BE2C (cell line): Measurements from ENCODE around the gene NFKBIL1.
"Not testable (repeated sequence)": the region's sequence is repeated elsewhere in the genome, so short reads cannot be mapped to it uniquely, and the experiment has no call there.

Source experiments
- DNase-seq: peaks from one replicate; pipeline ENCODE4 v3.0.0-alpha.2; 2020
- H3K27me3 ChIP-seq: fragments of 250-450 bp; sonication (Bioruptor Pico); 2 replicates; pipeline ENCODE4 v1.5.1; 2020; ENCODE audit warnings: mild to moderate bottlenecking
- H3K36me3 ChIP-seq: fragments of 250-450 bp; sonication (Bioruptor Pico); 2 replicates; pipeline ENCODE4 v1.5.1; 2020; ENCODE audit warnings: mild to moderate bottlenecking
- H3K4me1 ChIP-seq: fragments of 250-450 bp; sonication (Bioruptor Pico); 2 replicates; pipeline ENCODE4 v1.5.1; 2020
- H3K4me3 ChIP-seq: 2 replicates; pipeline ENCODE4 v1.5.1; 2011; ENCODE audit warnings: low read depth, low read length
- H3K9me3 ChIP-seq: fragments of 250-450 bp; sonication (Bioruptor Pico); 2 replicates; pipeline ENCODE4 v1.5.1; 2020
- TF ChIP-seq, protein P1 (sequence below): IDR thresholded peaks from 2 replicates; pipeline ENCODE4 v1.5.1; 2012; ENCODE audit warnings: mild to moderate bottlenecking, low read depth, low read length

The NFKBIL1 gene

DNA sequence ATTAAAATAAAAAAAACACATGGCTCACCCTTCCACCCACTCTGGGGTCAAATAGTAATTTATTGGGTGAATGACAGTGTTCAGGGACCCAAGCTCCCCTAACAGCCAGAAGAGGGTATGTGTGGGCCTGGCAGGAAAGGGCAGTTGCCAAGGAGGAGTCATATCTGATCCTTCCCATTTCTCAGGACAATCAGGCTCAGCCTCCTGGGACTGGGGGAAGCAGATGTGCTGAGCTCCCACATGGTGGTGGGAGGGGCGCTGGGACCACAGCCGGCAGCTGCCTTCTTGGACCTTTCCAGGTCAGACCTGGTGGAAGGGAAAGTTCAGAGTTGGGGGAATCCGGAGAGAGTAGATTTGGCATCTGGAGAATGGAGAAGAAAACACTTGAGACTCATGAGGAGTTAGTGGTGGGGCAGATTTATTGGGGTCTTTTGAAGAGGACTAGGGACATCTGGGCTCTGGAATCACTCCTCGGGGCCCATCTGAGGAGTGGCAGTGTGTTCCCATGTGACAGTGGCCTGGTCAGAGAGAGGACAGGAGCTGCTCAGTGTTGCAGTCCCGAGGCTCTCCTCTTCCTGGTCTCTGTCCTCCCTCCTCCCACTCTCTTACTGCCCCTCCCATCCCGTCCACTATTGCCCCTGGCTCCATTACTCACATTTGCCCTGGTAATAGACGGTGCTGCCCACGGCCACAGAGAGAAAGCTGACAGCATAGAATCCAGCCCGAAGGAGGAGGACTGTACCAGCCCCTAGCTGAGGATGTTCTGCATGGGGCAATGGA, 41.7 kb downstream of the NFKBIL1 start:
- peak; percentile 78 for DNase-seq
- Histone ChIP-seq H3K9me3 (no peaks in the 10 kb centered on the region), H3K36me3 (no peaks in the 10 kb centered on the region), H3K4me1 (peaks cover 13% of the 10 kb centered on the region), H3K4me3 (no peak overlapping the region), H3K27me3 (no peaks in the 10 kb centered on the region)
- TF ChIP-seq, protein P1, sequence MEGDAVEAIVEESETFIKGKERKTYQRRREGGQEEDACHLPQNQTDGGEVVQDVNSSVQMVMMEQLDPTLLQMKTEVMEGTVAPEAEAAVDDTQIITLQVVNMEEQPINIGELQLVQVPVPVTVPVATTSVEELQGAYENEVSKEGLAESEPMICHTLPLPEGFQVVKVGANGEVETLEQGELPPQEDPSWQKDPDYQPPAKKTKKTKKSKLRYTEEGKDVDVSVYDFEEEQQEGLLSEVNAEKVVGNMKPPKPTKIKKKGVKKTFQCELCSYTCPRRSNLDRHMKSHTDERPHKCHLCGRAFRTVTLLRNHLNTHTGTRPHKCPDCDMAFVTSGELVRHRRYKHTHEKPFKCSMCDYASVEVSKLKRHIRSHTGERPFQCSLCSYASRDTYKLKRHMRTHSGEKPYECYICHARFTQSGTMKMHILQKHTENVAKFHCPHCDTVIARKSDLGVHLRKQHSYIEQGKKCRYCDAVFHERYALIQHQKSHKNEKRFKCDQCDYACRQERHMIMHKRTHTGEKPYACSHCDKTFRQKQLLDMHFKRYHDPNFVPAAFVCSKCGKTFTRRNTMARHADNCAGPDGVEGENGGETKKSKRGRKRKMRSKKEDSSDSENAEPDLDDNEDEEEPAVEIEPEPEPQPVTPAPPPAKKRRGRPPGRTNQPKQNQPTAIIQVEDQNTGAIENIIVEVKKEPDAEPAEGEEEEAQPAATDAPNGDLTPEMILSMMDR, result no peak

DNA sequence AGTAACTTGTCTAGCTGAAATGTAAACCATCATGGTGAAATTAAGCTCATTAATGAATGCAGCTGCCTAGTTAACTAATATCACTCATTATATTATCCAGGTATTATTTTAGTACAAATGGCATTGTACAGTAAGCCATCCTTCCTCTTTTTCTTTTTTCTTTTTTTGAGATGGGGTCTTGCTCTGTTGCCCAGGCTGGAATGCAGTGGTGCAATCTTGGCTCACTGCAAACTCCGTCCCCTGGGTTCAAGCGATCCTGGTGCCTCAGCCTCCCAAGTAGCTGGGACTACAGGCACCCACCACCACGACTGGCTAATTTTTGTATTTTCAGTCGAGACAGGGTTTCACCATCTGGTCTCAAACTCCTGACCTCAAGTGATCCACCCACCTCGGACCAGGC, 43.3 kb downstream of the NFKBIL1 start:
- not testable (repeated sequence) for DNase-seq, H3K4me3 ChIP-seq, H3K36me3 ChIP-seq, H3K27me3 ChIP-seq, H3K9me3 ChIP-seq
- H3K4me1 ChIP-seq, result peaks cover 13% of the 10 kb centered on the region

DNA sequence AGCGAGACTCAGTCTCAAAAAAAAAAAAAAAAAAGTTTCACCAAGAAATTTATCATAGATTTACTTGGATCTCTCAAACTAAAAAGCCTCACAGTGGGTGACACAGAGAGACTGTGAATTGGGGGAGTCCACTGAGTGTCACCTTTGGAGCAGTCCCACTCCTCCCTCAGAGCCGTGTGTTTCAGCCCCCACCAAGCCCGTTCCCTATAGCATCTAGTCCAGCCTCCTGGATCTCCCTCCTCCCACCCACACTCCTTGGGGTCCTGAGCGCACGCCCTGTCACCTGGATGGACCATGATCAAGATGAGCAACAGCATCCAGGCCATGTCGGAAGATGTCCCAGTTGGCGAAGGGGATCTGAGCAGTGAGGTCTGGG, 45.0 kb downstream of the NFKBIL1 start:
- DNase-seq, result no peak
- Histone ChIP-seq H3K4me3 (no peak overlapping the region), H3K4me1 (peaks cover 13% of the 10 kb centered on the region), H3K9me3 (no peaks in the 10 kb centered on the region), H3K36me3 (no peaks in the 10 kb centered on the region), H3K27me3 (no peaks in the 10 kb centered on the region)
- TF ChIP-seq, protein P1, result no peak

DNA sequence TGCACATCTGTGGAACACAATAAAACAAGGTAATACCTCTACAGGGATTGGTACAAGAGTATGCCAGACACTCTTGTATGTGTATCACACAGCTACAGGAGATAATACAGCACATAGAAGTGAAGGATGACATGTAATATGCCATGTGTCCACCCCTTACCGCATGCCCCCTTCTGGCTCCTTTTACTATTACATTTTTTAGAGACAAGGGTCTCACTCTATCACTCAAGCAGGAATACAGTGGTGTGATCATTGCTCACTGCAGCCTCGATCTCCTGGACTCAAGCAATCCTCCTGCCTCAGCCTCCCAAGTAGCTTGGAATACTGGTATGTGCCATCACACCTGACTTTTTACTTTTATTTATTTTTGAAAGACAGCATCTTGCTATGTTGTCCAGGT, 49.6 kb downstream of the NFKBIL1 start:
- Histone ChIP-seq H3K36me3 (no peaks in the 10 kb centered on the region), H3K4me3 (no peak overlapping the region), H3K9me3 (no peaks in the 10 kb centered on the region), H3K4me1 (no peaks in the 10 kb centered on the region), H3K27me3 (no peaks in the 10 kb centered on the region)
- peak; percentile 33 for DNase-seq
- TF ChIP-seq, protein P1, result peak; percentile 57

DNA sequence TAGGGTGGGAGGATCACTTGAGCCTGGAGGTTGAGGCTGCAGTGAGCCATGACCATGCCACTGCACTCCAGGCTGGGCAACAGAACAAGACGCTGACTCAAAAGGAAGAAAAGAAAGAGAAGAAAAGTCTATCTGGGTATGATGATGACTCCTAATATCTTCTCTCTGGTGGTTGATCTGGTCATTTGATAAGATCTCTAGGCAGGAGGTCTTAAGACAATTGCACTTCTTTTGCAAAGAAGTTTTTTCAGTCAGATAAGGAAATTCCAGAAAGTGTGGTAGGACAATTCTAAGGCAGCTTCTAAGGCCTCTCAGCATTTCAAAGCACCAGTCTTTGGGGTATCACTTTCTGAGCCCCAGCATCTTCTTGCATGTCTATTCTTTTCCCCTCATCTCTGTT, 59.9 kb downstream of the NFKBIL1 start:
- TF ChIP-seq, protein P1, result no peak
- H3K4me3 ChIP-seq, result no peak overlapping the region

More for the DNA sequence above, 59.9 kb downstream of the NFKBIL1 start:
- Histone ChIP-seq H3K27me3 (no peaks in the 10 kb centered on the region), H3K9me3 (no peaks in the 10 kb centered on the region), H3K36me3 (no peaks in the 10 kb centered on the region), H3K4me1 (peaks cover 11% of the 10 kb centered on the region)
- no peak for DNase-seq
